CD4-positive, alpha-beta T cell treated with Interleukin-4 for 1 hour (primary cell): ENCODE data around the gene ECE2.
"Not testable (repeated sequence)": the region's sequence is repeated elsewhere in the genome, so short reads cannot be mapped to it uniquely, and the experiment has no call there.

Source experiments
- DNase-seq, 2 donors: peaks; one replicate each; pipeline ENCODE4 v3.0.0-alpha.2; 2020 to 2022

The ECE2 gene

DNA sequence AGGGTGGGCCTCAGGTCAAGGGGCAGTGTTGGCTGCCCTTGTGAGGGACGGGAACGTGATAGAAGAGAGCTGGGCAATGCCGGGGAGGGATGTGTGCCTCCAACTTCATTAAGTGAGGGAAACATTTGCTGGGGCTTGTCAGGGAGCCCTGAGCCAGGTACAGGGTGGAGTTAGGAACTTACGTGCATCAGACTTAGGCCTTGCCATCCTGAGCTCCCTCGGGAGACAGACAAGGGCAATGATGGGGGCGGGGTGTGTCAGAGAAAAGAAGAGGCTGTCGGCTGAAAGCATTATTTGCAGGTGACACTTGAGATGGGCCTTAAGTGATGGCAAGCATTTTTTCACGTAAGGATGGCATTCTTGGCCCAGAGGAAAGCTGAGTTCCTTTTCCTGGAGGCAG lies 63.2 kb downstream of the ECE2 start:
- no peak for DNase-seq

DNA sequence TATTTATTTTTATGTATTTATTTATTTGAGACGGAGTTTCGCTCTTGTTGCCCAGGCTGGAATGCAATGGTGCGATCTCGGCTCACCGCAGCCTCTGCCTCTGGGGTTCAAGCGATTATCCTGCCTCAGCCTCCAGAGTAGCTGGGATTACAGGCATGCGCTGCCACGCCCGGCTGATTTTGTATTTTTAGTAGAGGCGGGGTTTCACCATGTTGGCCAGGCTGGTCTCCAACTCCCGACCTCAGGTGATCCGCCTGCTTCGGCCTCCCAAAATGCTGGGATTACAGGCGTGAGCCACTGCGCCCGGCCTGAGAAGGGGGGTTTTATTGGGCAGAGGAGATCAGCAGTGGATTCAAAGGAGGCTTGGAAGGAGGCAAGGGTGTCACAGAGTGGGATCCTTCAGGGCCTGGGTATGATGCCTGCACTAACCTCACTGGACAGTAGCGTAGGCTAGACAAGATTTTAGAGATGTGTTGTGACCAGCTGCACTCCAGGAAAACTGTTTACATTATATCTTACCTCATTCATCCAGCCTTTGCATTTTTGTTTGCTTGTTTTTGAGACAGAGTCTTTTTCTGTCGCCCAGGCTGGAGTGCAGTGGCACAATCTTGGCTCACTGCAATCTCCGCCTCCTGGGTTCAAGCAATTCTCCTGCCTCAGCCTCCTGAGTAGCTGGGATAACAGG lies 63.8 kb downstream of the ECE2 start:
- DNase-seq, result not testable (repeated sequence)

- DNase-seq, result no peak
Measured at GRCh38 chr3:184341925-184342324, 66.1 kb downstream of the ECE2 start.
